Measurements from ENCODE around the gene SLC30A9.

The SLC30A9 gene

DNA sequence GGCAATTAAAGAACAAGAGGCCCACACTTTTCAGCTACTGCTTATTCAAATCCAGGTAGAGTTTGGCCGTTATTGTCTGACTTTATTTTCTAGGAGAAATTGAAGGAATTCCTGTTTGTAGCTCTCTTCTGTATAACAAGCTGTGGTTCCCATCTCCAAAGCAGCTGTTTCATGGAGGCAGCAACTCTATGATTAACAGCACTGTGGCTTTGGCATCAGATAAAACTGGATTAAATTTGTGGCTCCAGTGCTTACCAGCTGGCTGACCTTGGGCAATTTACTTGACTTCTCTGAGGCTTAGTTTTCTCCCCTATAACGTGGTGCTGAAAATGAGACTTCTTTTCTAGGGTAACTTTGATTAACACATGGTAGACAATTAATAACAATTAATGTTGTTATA, 28.1 kb downstream of the SLC30A9 start:
- DNase-seq (ENCODE audit: low spot score) (no peak), ATAC-seq (ENCODE audit: low read depth) (no peak)
- H3K4me3 ChIP-seq (ENCODE audit: severe bottlenecking): no peak overlapping the region
- no peaks in the 10 kb centered on the region for H3K9me3 ChIP-seq (ENCODE audit: severe bottlenecking)
- no peaks in the 10 kb centered on the region for H3K4me1 ChIP-seq (ENCODE audit: insufficient read depth, poor library complexity, severe bottlenecking)
- H3K36me3 ChIP-seq (ENCODE audit: low read depth): peaks cover 52% of the 10 kb centered on the region
- no peaks in the 10 kb centered on the region for H3K27me3 ChIP-seq (ENCODE audit: insufficient read depth, poor library complexity, severe bottlenecking)
- TF ChIP-seq, protein P1, sequence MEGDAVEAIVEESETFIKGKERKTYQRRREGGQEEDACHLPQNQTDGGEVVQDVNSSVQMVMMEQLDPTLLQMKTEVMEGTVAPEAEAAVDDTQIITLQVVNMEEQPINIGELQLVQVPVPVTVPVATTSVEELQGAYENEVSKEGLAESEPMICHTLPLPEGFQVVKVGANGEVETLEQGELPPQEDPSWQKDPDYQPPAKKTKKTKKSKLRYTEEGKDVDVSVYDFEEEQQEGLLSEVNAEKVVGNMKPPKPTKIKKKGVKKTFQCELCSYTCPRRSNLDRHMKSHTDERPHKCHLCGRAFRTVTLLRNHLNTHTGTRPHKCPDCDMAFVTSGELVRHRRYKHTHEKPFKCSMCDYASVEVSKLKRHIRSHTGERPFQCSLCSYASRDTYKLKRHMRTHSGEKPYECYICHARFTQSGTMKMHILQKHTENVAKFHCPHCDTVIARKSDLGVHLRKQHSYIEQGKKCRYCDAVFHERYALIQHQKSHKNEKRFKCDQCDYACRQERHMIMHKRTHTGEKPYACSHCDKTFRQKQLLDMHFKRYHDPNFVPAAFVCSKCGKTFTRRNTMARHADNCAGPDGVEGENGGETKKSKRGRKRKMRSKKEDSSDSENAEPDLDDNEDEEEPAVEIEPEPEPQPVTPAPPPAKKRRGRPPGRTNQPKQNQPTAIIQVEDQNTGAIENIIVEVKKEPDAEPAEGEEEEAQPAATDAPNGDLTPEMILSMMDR (IDR thresholded peaks at IDR 0.05; ENCODE audit: poor library complexity, severe bottlenecking): no peak
- H3K27ac ChIP-seq (ENCODE audit: poor library complexity, severe bottlenecking): no peak overlapping the region

DNA sequence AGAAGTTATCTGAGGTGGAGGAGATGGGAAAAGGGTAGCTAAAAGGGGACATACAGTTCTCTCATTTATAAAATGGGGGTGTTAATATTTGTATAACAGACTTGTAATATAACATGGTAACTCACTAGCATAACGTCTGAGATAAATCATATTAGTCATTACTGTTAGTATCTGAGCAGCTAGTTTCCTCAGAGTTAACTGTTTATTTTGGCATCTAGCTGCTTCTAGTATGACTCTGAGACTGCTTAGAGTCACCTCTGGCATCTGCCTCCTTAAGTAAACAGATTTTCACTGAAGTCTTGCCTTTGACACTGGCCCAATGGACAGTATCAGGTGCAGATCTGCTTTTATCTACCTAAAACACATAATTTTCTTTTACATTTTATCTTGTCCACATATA, 58.1 kb downstream of the SLC30A9 start:
- Histone ChIP-seq H3K27ac (ENCODE audit: poor library complexity, severe bottlenecking) (no peak overlapping the region), H3K36me3 (ENCODE audit: low read depth) (peaks cover 43% of the 10 kb centered on the region), H3K27me3 (ENCODE audit: insufficient read depth, poor library complexity, severe bottlenecking) (no peaks in the 10 kb centered on the region), H3K9me3 (ENCODE audit: severe bottlenecking) (no peaks in the 10 kb centered on the region), H3K4me1 (ENCODE audit: insufficient read depth, poor library complexity, severe bottlenecking) (no peaks in the 10 kb centered on the region), H3K4me3 (ENCODE audit: severe bottlenecking) (no peak overlapping the region)
- DNase-seq (ENCODE audit: low spot score) (no peak), ATAC-seq (ENCODE audit: low read depth) (peak; percentile 84)
- TF ChIP-seq, protein P1 (IDR thresholded peaks at IDR 0.05; ENCODE audit: poor library complexity, severe bottlenecking): no peak

DNA sequence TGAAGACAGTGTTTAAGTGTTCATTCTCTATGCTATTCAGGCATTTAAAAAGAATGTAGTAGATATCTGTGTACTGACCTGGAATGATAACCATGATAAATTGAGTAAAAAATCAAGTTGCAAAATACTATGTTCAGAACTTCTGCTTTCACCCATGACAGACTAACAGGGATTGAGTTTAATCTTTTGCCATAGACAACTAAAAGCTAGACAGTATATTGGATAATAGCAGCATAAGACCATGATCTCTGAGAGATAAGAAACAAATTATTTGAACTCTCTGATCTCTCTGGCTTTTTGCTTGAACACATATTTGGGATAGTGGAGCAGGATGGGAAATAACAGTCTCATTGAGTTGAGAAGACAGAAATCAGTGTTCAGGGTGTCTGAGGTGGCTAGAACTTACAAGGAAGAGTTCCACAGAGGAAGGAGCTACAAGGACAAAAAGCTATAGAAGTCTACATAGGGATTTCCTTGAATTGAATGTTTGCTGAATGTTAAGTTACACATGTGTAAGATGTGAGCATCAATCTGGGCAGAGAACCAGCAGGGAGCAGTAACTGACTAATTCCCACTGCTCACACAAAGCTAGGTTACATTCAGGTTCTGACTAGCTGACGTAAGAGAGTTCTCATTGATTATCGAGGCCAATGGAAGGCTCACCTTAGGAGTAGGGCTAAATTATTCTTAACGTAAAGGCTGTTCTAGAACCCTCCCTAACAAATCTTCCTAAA, 60.4 kb downstream of the SLC30A9 start:
- TF ChIP-seq, protein P1 (IDR thresholded peaks at IDR 0.05; ENCODE audit: poor library complexity, severe bottlenecking): no peak
- ATAC-seq (ENCODE audit: low read depth) (no peak), DNase-seq (ENCODE audit: low spot score) (no peak)
- H3K4me3 ChIP-seq (ENCODE audit: severe bottlenecking): no peak overlapping the region
- no peaks in the 10 kb centered on the region for H3K27me3 ChIP-seq (ENCODE audit: insufficient read depth, poor library complexity, severe bottlenecking)
- H3K9me3 ChIP-seq (ENCODE audit: severe bottlenecking): no peaks in the 10 kb centered on the region
- no peak overlapping the region for H3K27ac ChIP-seq (ENCODE audit: poor library complexity, severe bottlenecking)
- peaks cover 52% of the 10 kb centered on the region for H3K36me3 ChIP-seq (ENCODE audit: low read depth)
- no peaks in the 10 kb centered on the region for H3K4me1 ChIP-seq (ENCODE audit: insufficient read depth, poor library complexity, severe bottlenecking)

DNA sequence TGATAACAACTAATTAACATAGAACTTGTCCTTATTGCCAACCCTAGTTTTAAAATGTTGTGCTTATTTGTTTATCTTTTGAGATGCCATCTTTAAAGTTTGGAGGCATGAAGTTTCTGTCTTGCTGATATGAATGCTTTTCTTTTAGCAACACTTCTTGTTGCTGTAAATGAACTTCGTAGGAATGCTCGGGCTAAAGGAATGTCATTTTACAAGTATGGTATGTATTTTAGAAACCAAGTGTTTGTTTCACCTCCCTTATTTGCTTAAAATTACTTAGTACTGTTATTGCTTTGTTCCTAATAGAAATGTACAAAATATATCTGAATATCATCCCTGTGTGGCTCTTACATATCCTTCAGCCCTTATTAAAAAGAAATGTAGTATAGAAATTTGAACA, 76.1 kb downstream of the SLC30A9 start:
- TF ChIP-seq, protein P1 (IDR thresholded peaks at IDR 0.05; ENCODE audit: poor library complexity, severe bottlenecking): no peak
- Histone ChIP-seq H3K4me3 (ENCODE audit: severe bottlenecking) (no peak overlapping the region), H3K36me3 (ENCODE audit: low read depth) (peaks cover 66% of the 10 kb centered on the region), H3K9me3 (ENCODE audit: severe bottlenecking) (no peaks in the 10 kb centered on the region), H3K27ac (ENCODE audit: poor library complexity, severe bottlenecking) (no peak overlapping the region), H3K27me3 (ENCODE audit: insufficient read depth, poor library complexity, severe bottlenecking) (no peaks in the 10 kb centered on the region), H3K4me1 (ENCODE audit: insufficient read depth, poor library complexity, severe bottlenecking) (no peaks in the 10 kb centered on the region)
- ATAC-seq (ENCODE audit: low read depth) (no peak), DNase-seq (ENCODE audit: low spot score) (no peak)

DNA sequence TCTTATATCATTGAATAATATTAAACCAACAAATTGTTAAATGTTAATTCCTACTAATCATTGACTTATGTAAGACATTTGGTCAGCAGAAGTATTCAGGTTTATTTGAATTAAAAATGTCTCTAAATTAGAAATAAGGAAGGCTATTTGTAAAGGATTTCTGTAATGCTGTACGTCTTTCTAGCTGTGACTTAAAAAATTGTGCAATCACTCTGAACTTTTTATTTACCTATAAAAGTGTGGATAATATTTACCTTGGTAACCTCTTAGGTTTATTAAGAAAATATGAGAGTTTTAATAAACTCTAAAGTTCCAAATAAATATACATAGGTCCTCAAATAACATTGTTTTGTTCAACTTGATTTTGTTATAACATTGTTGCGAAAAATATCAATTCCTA, 76.9 kb downstream of the SLC30A9 start:
- Histone ChIP-seq H3K27ac (ENCODE audit: poor library complexity, severe bottlenecking) (no peak overlapping the region), H3K4me1 (ENCODE audit: insufficient read depth, poor library complexity, severe bottlenecking) (no peaks in the 10 kb centered on the region), H3K9me3 (ENCODE audit: severe bottlenecking) (no peaks in the 10 kb centered on the region), H3K4me3 (ENCODE audit: severe bottlenecking) (no peak overlapping the region), H3K36me3 (ENCODE audit: low read depth) (peaks cover 75% of the 10 kb centered on the region), H3K27me3 (ENCODE audit: insufficient read depth, poor library complexity, severe bottlenecking) (no peaks in the 10 kb centered on the region)
- TF ChIP-seq, protein P1 (IDR thresholded peaks at IDR 0.05; ENCODE audit: poor library complexity, severe bottlenecking): no peak
- DNase-seq (ENCODE audit: low spot score) (no peak), ATAC-seq (ENCODE audit: low read depth) (no peak)
